HG02642 (cell line): ENCODE data around the gene LRRC31.

Experiments used
- ATAC-seq: cut with Tn5 transposase; IDR thresholded peaks from one replicate; pipeline ENCODE4 v1.9.1; 2021; ENCODE audit warnings: mild to moderate bottlenecking; ENCODE audit not compliant: unreplicated experiment, poor library complexity

Gene LRRC31

GRCh38 chr3:169869484-169870220, at the start of gene LRRC31:
Gene LRRC31 (minus strand): TSS chr3:169869935. CDS start chr3:169869807, 128 bp downstream.
- no peak for ATAC-seq

- no peak for ATAC-seq
These were observed 44.6 kb upstream of the LRRC31 start for GRCh38 chr3:169914321-169914720.

GRCh38 chr3:169913323-169913722, 43.6 kb upstream of the LRRC31 start:
- no peak for ATAC-seq

- ATAC-seq: no peak
These were observed 41.5 kb upstream of the LRRC31 start, which contains the start of gene SAMD7 for GRCh38 chr3:169911272-169911671. Gene SAMD7 (plus strand): TSS chr3:169911572. CDS start chr3:169919499, 7,927 bp downstream.

- no peak for ATAC-seq
These were observed 38.2 kb upstream of the LRRC31 start for GRCh38 chr3:169907944-169908343.

- no peak for ATAC-seq
These were observed 37.7 kb upstream of the LRRC31 start for GRCh38 chr3:169907476-169907875.

GRCh38 chr3:169905404-169905803, 35.7 kb upstream of the LRRC31 start:
- no peak for ATAC-seq

GRCh38 chr3:169901453-169901852, 31.7 kb upstream of the LRRC31 start:
- no peak for ATAC-seq

GRCh38 chr3:169897284-169897683, 27.5 kb upstream of the LRRC31 start:
- ATAC-seq: no peak

GRCh38 chr3:169895072-169895471, 25.3 kb upstream of the LRRC31 start:
- no peak for ATAC-seq

GRCh38 chr3:169894110-169894509, 24.4 kb upstream of the LRRC31 start:
- no peak for ATAC-seq

- no peak for ATAC-seq
These were observed 22.2 kb upstream of the LRRC31 start for GRCh38 chr3:169891886-169892285.

GRCh38 chr3:169886671-169887070, 16.9 kb upstream of the LRRC31 start:
- no peak for ATAC-seq

GRCh38 chr3:169880576-169881250, 11.0 kb upstream of the LRRC31 start:
- no peak for ATAC-seq

GRCh38 chr3:169879845-169880575, 10.3 kb upstream of the LRRC31 start:
- no peak for ATAC-seq

- ATAC-seq: no peak
These were observed 9.3 kb upstream of the LRRC31 start for GRCh38 chr3:169879013-169879557.

- ATAC-seq: no peak
These were observed 1.6 kb upstream of the LRRC31 start for GRCh38 chr3:169871129-169871886.

GRCh38 chr3:169868369-169868768, 1.4 kb downstream of the LRRC31 start:
- no peak for ATAC-seq

- ATAC-seq: no peak
These were observed 2.0 kb downstream of the LRRC31 start for GRCh38 chr3:169867584-169868210.
